ENCODE measurements around the gene CHMP2A.

CHMP2A gene

DNA sequence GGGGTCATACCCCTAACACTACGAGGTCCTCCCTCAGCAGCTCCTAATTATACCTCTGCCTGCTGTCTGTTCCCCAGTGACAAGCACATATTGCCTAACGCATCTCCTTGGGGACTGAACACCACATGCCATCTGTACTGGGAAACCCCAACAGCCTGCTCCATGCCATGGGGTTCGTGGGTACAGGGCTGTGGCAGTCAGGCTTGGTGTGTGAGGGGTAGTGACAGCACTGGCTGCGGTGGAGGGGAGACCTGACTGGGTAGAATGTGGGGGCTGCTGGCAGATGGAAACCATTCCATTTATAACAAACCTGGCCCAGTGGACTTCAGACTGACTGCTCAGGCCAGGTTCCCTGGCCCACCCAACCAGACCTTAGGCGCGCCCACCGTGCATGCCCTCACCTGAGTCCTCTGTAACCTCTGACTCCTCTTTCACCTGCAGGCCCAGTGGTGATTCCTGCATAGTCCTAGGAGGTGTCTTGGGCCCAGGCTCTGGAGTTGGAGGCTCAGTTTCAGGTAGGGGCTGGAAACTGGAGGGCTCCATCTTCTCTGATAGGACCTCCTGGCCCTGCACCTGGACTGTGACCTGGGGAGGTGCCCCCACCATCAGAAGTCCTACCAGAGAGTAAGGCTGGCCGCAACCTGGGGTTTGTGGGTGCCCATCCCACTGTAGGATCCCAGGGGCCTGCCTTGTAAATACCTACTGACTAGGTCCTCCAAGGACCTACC is 15.2 kb upstream of the CHMP2A start:
- H2BK5ac ChIP-seq (ENCODE audit: low read length), result no peak overlapping the region
- no peak overlapping the region for H2BK120ac ChIP-seq (ENCODE audit: low read depth, low read length)
- no peak overlapping the region for H4K8ac ChIP-seq (ENCODE audit: low read depth, low read length)
- H3K4me3 ChIP-seq (ENCODE audit: low read length in 2 of 2), result no peak overlapping the region
- H3K9me3 ChIP-seq (replicated peaks in 1 of 2; ENCODE audit: control insufficient read depth in 2 of 2, insufficient read depth in 1 of 2, low read depth in 1 of 2, low read length in 2 of 2), result no peaks in the 10 kb centered on the region
- no peak overlapping the region for H2AK5ac ChIP-seq (ENCODE audit: low read depth, low read length)
- peaks cover 30 to 46% of the 10 kb centered on the region in 2 donors for H3K36me3 ChIP-seq (replicated peaks in 1 of 2; ENCODE audit: control insufficient read depth in 2 of 2, insufficient read depth in 2 of 2, low read length in 2 of 2)
- H2BK12ac ChIP-seq (ENCODE audit: low read length), result no peak overlapping the region
- peaks cover 9 to 11% of the 10 kb centered on the region in 2 donors for H3K4me1 ChIP-seq (ENCODE audit: control insufficient read depth in 2 of 2, insufficient read depth in 1 of 2, low read depth in 1 of 2, low read length in 2 of 2)
- H3K18ac ChIP-seq (ENCODE audit: low read length), result no peak overlapping the region
- no peak overlapping the region for H3K4me2 ChIP-seq (ENCODE audit: insufficient read depth, low read length, poor library complexity, severe bottlenecking)
- no CpG with 5 or more reads among the region's 8 CpGs for WGBS, 2 donors (ENCODE audit: extremely low coverage in 2 of 2, insufficient read length in 2 of 2, insufficient replicate concordance in 1 of 2)
- no peak overlapping the region for H4K91ac ChIP-seq (ENCODE audit: low read depth, low read length, poor library complexity)
- no peak overlapping the region for H3K27ac ChIP-seq (replicated peaks; ENCODE audit: low read length)
- no peak overlapping the region for H3K14ac ChIP-seq (ENCODE audit: low read length)
- H2BK15ac ChIP-seq (ENCODE audit: low read length), result no peak overlapping the region
- no peak overlapping the region for H2AFZ ChIP-seq (ENCODE audit: low read length)
- H3K27me3 ChIP-seq (ENCODE audit: control insufficient read depth in 3 of 3, insufficient read depth in 3 of 3, low read depth in 1 of 3, low read length in 3 of 3), result no peaks in the 10 kb centered on the region
- H3K4ac ChIP-seq (ENCODE audit: low read length), result no peak overlapping the region
- H3K79me1 ChIP-seq (ENCODE audit: low read depth, low read length), result peaks cover 2% of the 10 kb centered on the region
- no peak for DNase-seq (ENCODE audit: low spot score)
- peak overlapping the region; percentile 38 for H3K9ac ChIP-seq (ENCODE audit: low read depth, low read length, poor library complexity)
- no peak overlapping the region for H3K23ac ChIP-seq (ENCODE audit: low read depth, low read length, poor library complexity)

DNA sequence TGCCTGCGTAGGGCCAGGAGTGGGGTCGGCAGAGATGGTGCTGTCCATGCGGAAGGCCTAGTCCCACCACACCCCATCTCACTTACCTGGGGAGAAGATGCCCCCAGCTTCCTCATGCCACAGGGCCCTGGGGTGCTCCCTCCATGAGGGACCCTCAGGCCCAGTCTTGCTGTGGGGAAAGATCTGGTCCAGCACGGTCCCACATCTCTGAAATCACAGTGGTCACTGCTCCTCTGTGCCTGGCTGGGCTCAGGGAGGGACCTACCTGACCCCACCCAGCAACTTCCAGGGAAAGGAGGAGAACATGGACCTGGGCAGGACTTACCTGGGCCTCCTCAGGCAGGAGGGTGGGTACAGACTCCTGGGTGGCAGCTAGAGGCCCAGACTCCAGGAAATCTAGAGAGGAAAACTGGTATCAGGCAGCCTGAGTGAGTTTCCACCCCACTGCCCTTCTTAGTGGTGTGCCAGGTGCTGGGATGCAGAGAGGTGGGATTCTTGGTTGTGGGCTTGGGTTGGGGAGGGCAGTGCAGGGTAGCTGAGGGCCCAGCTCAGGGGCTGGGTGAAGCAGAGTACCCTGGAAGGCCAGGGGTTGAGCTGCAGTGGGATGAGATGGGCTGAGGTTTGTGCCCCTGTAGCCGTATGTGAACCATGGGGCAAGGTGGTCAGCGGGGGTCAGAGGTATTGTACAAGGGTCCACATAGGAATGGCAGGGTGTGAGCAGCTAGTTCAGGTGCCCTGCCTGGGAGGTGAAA is 14.5 kb upstream of the CHMP2A start:
- no peaks in the 10 kb centered on the region for H3K9me3 ChIP-seq (replicated peaks in 1 of 2; ENCODE audit: control insufficient read depth in 2 of 2, insufficient read depth in 1 of 2, low read depth in 1 of 2, low read length in 2 of 2)
- H3K36me3 ChIP-seq (replicated peaks in 1 of 2; ENCODE audit: control insufficient read depth in 2 of 2, insufficient read depth in 2 of 2, low read length in 2 of 2), result peaks cover 30 to 49% of the 10 kb centered on the region in 2 donors
- H2BK5ac ChIP-seq (ENCODE audit: low read length), result no peak overlapping the region
- peak overlapping the region; percentile 38 for H3K9ac ChIP-seq (ENCODE audit: low read depth, low read length, poor library complexity)
- no peak overlapping the region for H2AK5ac ChIP-seq (ENCODE audit: low read depth, low read length)
- peaks cover 2% of the 10 kb centered on the region for H3K79me1 ChIP-seq (ENCODE audit: low read depth, low read length)
- no peak overlapping the region for H3K23ac ChIP-seq (ENCODE audit: low read depth, low read length, poor library complexity)
- no peak overlapping the region for H4K91ac ChIP-seq (ENCODE audit: low read depth, low read length, poor library complexity)
- no peak overlapping the region for H3K4me3 ChIP-seq (ENCODE audit: low read length in 2 of 2)
- H3K27me3 ChIP-seq (ENCODE audit: control insufficient read depth in 3 of 3, insufficient read depth in 3 of 3, low read depth in 1 of 3, low read length in 3 of 3), result no peaks in the 10 kb centered on the region
- H3K27ac ChIP-seq (replicated peaks; ENCODE audit: low read length), result no peak overlapping the region
- no peak overlapping the region for H3K14ac ChIP-seq (ENCODE audit: low read length)
- no peak for DNase-seq (ENCODE audit: low spot score)
- no peak overlapping the region for H3K4ac ChIP-seq (ENCODE audit: low read length)
- H2BK120ac ChIP-seq (ENCODE audit: low read depth, low read length), result no peak overlapping the region
- no peak overlapping the region for H2AFZ ChIP-seq (ENCODE audit: low read length)
- H3K4me1 ChIP-seq (ENCODE audit: control insufficient read depth in 2 of 2, insufficient read depth in 1 of 2, low read depth in 1 of 2, low read length in 2 of 2), result peaks cover 9 to 11% of the 10 kb centered on the region in 2 donors
- no CpG with 5 or more reads among the region's 6 CpGs for WGBS, 2 donors (ENCODE audit: extremely low coverage in 2 of 2, insufficient read length in 2 of 2, insufficient replicate concordance in 1 of 2)
- H3K4me2 ChIP-seq (ENCODE audit: insufficient read depth, low read length, poor library complexity, severe bottlenecking), result no peak overlapping the region
- no peak overlapping the region for H4K8ac ChIP-seq (ENCODE audit: low read depth, low read length)
- H3K18ac ChIP-seq (ENCODE audit: low read length), result no peak overlapping the region
- H2BK12ac ChIP-seq (ENCODE audit: low read length), result no peak overlapping the region
- no peak overlapping the region for H2BK15ac ChIP-seq (ENCODE audit: low read length)

DNA sequence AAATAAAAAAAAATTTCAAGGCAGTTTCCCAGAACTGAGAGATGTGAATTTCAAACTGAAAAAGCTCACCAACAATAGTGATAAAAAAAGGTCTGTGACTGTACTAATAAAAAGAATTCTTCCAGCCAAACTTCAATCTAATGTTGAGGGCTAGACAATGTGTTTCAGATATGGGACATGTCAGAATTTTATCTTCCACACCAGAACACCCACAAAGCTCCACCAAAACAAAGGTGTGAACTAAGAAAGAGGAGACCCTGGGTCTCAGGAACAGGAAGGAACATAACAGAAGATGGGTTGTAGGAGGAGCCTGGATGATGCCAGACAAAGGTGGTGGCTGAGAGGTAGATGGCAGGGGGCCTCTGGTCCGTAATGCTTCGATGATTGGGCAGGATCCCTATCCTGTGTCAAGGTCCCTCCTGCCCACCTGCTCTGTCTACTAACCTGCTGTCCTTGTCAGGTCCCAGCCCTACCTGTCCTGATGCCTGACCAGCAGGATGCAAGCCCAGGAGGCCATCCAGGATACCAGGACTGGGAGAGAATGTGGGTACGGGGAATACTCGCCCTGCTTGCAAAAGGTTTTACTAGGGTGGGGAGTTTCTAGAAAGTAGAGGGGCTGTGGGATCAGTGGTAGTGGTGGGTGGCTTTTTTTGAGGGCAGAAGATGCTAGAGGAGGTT is 13.7 kb upstream of the CHMP2A start:
- DNase-seq (ENCODE audit: low spot score), result no peak
- H3K23ac ChIP-seq (ENCODE audit: low read depth, low read length, poor library complexity), result no peak overlapping the region
- WGBS, 2 donors (ENCODE audit: extremely low coverage in 2 of 2, insufficient read length in 2 of 2, insufficient replicate concordance in 1 of 2), result no CpG with 5 or more reads among the region's 4 CpGs

DNA sequence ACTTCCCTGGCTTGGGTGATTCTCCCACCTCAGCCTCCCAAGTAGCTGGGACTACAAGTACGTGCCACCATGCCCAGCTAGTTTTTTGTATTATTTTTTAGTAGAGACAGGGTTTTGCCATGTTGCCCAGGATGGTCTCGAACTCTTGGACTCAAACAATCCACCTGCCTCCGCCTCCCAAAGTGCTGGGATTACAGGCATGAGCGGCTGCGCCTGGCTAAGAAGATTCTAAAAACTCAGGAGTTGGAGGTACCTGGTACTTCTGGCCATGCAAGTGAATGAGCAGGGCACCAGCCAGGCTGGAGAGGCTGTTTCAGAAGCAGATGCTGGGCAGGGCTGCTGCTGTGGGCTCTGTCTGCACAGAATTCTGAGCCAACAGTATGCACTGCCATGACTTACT is 12.1 kb upstream of the CHMP2A start:
- Histone ChIP-seq H2BK12ac (ENCODE audit: low read length) (no peak overlapping the region), H3K18ac (ENCODE audit: low read length) (no peak overlapping the region), H3K4me1 (ENCODE audit: control insufficient read depth in 2 of 2, insufficient read depth in 1 of 2, low read depth in 1 of 2, low read length in 2 of 2) (peaks cover under 1 to 15% of the 10 kb centered on the region in 2 donors), H3K4me3 (ENCODE audit: low read length in 2 of 2) (no peak overlapping the region), H3K9me3 (replicated peaks in 1 of 2; ENCODE audit: control insufficient read depth in 2 of 2, insufficient read depth in 1 of 2, low read depth in 1 of 2, low read length in 2 of 2) (peaks cover 0 to 2% of the 10 kb centered on the region in 2 donors), H2BK5ac (ENCODE audit: low read length) (no peak overlapping the region), H3K36me3 (replicated peaks in 1 of 2; ENCODE audit: control insufficient read depth in 2 of 2, insufficient read depth in 2 of 2, low read length in 2 of 2) (peaks cover 30 to 68% of the 10 kb centered on the region in 2 donors), H2AK5ac (ENCODE audit: low read depth, low read length) (no peak overlapping the region), H2AFZ (ENCODE audit: low read length) (no peak overlapping the region), H3K27ac (replicated peaks; ENCODE audit: low read length) (no peak overlapping the region), H4K91ac (ENCODE audit: low read depth, low read length, poor library complexity) (no peak overlapping the region), H3K23ac (ENCODE audit: low read depth, low read length, poor library complexity) (no peak overlapping the region), H3K4me2 (ENCODE audit: insufficient read depth, low read length, poor library complexity, severe bottlenecking) (no peak overlapping the region), H3K14ac (ENCODE audit: low read length) (no peak overlapping the region), H3K79me1 (ENCODE audit: low read depth, low read length) (peaks cover 2% of the 10 kb centered on the region), H3K9ac (ENCODE audit: low read depth, low read length, poor library complexity) (no peak overlapping the region), H2BK120ac (ENCODE audit: low read depth, low read length) (no peak overlapping the region), H2BK15ac (ENCODE audit: low read length) (no peak overlapping the region), H3K27me3 (ENCODE audit: control insufficient read depth in 3 of 3, insufficient read depth in 3 of 3, low read depth in 1 of 3, low read length in 3 of 3) (peaks cover 0 to 17% (median 0%) of the 10 kb centered on the region in 3 experiments), H4K8ac (ENCODE audit: low read depth, low read length) (no peak overlapping the region), H3K4ac (ENCODE audit: low read length) (no peak overlapping the region)
- DNase-seq (ENCODE audit: low spot score), result no peak
- WGBS, 2 donors (ENCODE audit: extremely low coverage in 2 of 2, insufficient read length in 2 of 2, insufficient replicate concordance in 1 of 2), result no CpG with 5 or more reads among the region's 5 CpGs

More for the DNA sequence above, 13.7 kb upstream of the CHMP2A start:
- peaks cover 5 to 7% of the 10 kb centered on the region in 2 donors for H3K4me1 ChIP-seq (ENCODE audit: control insufficient read depth in 2 of 2, insufficient read depth in 1 of 2, low read depth in 1 of 2, low read length in 2 of 2)
- no peak overlapping the region for H2AFZ ChIP-seq (ENCODE audit: low read length)
- H3K79me1 ChIP-seq (ENCODE audit: low read depth, low read length), result peaks cover 2% of the 10 kb centered on the region
- no peak overlapping the region for H3K27ac ChIP-seq (replicated peaks; ENCODE audit: low read length)
- no peaks in the 10 kb centered on the region for H3K9me3 ChIP-seq (replicated peaks in 1 of 2; ENCODE audit: control insufficient read depth in 2 of 2, insufficient read depth in 1 of 2, low read depth in 1 of 2, low read length in 2 of 2)
- H3K36me3 ChIP-seq (replicated peaks in 1 of 2; ENCODE audit: control insufficient read depth in 2 of 2, insufficient read depth in 2 of 2, low read length in 2 of 2), result peaks cover 30 to 55% of the 10 kb centered on the region in 2 donors
- peak overlapping the region; percentile 13 for H2BK15ac ChIP-seq (ENCODE audit: low read length)
- no peak overlapping the region for H2BK12ac ChIP-seq (ENCODE audit: low read length)
- peaks cover 0 to 2% (median 0%) of the 10 kb centered on the region in 3 experiments for H3K27me3 ChIP-seq (ENCODE audit: control insufficient read depth in 3 of 3, insufficient read depth in 3 of 3, low read depth in 1 of 3, low read length in 3 of 3)
- no peak overlapping the region for H2BK120ac ChIP-seq (ENCODE audit: low read depth, low read length)
- no peak overlapping the region for H3K4ac ChIP-seq (ENCODE audit: low read length)
- no peak overlapping the region for H4K91ac ChIP-seq (ENCODE audit: low read depth, low read length, poor library complexity)
- H3K14ac ChIP-seq (ENCODE audit: low read length), result no peak overlapping the region
- no peak overlapping the region for H3K4me3 ChIP-seq (ENCODE audit: low read length in 2 of 2)
- peak overlapping the region; percentile 50 for H3K9ac ChIP-seq (ENCODE audit: low read depth, low read length, poor library complexity)
- H3K18ac ChIP-seq (ENCODE audit: low read length), result no peak overlapping the region
- no peak overlapping the region for H2AK5ac ChIP-seq (ENCODE audit: low read depth, low read length)
- H2BK5ac ChIP-seq (ENCODE audit: low read length), result no peak overlapping the region
- no peak overlapping the region for H3K4me2 ChIP-seq (ENCODE audit: insufficient read depth, low read length, poor library complexity, severe bottlenecking)
- no peak overlapping the region for H4K8ac ChIP-seq (ENCODE audit: low read depth, low read length)
